CD14-positive monocyte (primary cell): ENCODE measurements around the gene RAPGEF2. TPM values are rescaled to one million over a fixed set of nuclear protein-coding genes. Genes with fewer than 3 reads are reported as not detected.

Experiments
- DNase-seq, 3 donors: peaks; one replicate each; pipeline ENCODE4 v3.0.0-alpha.2; 2011 to 2022
- H2AFZ ChIP-seq: 2 replicates; pipeline ENCODE4 v1.6.0; 2012; ENCODE audit warnings: mild to moderate bottlenecking, low read depth, low read length, inconsistent platforms; ENCODE audit not compliant: insufficient read depth, poor library complexity, severe bottlenecking
- H3K27ac ChIP-seq, 2 donors: 1 replicate in 1 of 2; 2 replicates in 1 of 2; pipeline ENCODE4 v1.5.1; 2012 to 2013; ENCODE audit warnings: low read length in 2 of 2, control low read depth in 1 of 2, inconsistent platforms in 1 of 2, low read depth in 1 of 2, mild to moderate bottlenecking in 1 of 2
- H3K27me3 ChIP-seq, 2 donors: one replicate each; pipeline versions ENCODE4 v1.6.0 to v1.6.1; 2011 to 2013; ENCODE audit warnings: low read length in 2 of 2; ENCODE audit not compliant: control insufficient read depth in 2 of 2, insufficient read depth in 2 of 2
- H3K36me3 ChIP-seq, 2 donors: replicated peaks in 1 of 2; 1 replicate in 1 of 2; 2 replicates in 1 of 2; pipeline versions ENCODE4 v1.5.1 to v1.6.1; 2012 to 2013; ENCODE audit warnings: low read length in 2 of 2, control low read depth in 1 of 2, inconsistent platforms in 1 of 2, mild to moderate bottlenecking in 1 of 2; ENCODE audit not compliant: insufficient read depth in 2 of 2, control insufficient read depth in 1 of 2
- H3K4me1 ChIP-seq, 2 donors: 1 replicate in 1 of 2; 2 replicates in 1 of 2; pipeline versions ENCODE4 v1.5.1 to v1.6.1; 2012 to 2013; ENCODE audit warnings: low read length in 2 of 2, control low read depth in 1 of 2, inconsistent platforms in 1 of 2, mild to moderate bottlenecking in 1 of 2, moderate library complexity in 1 of 2; ENCODE audit not compliant: insufficient read depth in 2 of 2, control insufficient read depth in 1 of 2
- H3K4me2 ChIP-seq: replicated peaks from 2 replicates; pipeline ENCODE3; 2012; ENCODE audit warnings: low read length, moderate library complexity, mild to moderate bottlenecking; ENCODE audit not compliant: poor library complexity, severe bottlenecking; ENCODE audit errors: extremely low read depth
- H3K4me3 ChIP-seq, 3 experiments: fragments of 200-600 bp in 1 of 3; sonication (generic) in 1 of 3; replicated peaks in 1 of 3; 1 replicate in 2 of 3; 2 replicates in 1 of 3; pipeline ENCODE4 v1.5.1; 2011 to 2013; ENCODE audit warnings: low read length in 3 of 3, mild to moderate bottlenecking in 3 of 3, control low read depth in 2 of 3, low read depth in 2 of 3, inconsistent platforms in 1 of 3, moderate library complexity in 1 of 3
- H3K79me2 ChIP-seq: 2 replicates; pipeline ENCODE4 v1.6.0; 2012; ENCODE audit warnings: mild to moderate bottlenecking, control low read depth, inconsistent platforms, low read length, moderate library complexity; ENCODE audit not compliant: insufficient read depth
- H3K9ac ChIP-seq: 2 replicates; pipeline ENCODE4 v1.6.0; 2017; ENCODE audit warnings: low read length, mild to moderate bottlenecking; ENCODE audit not compliant: insufficient read depth, poor library complexity, severe bottlenecking
- H3K9me3 ChIP-seq, 2 donors: replicated peaks in 1 of 2; 1 replicate in 1 of 2; 2 replicates in 1 of 2; pipeline versions ENCODE4 v1.5.1 to v1.6.1; 2012 to 2013; ENCODE audit warnings: low read length in 2 of 2, control low read depth in 1 of 2; ENCODE audit not compliant: control insufficient read depth in 1 of 2, insufficient read depth in 1 of 2
- H4K20me1 ChIP-seq: 2 replicates; pipeline ENCODE4 v1.6.0; 2012; ENCODE audit warnings: mild to moderate bottlenecking, low read length, control low read depth, moderate library complexity; ENCODE audit not compliant: insufficient read depth
- H3K27ac Mint-ChIP-seq, 7 donors: one replicate each; pipeline ENCODE4 v1.8.0; 2020; ENCODE audit warnings: mild to moderate bottlenecking in 7 of 7, mixed read lengths in 7 of 7, moderate library complexity in 6 of 7, inconsistent platforms in 2 of 7
- H3K27me3 Mint-ChIP-seq, 3 donors: one replicate each; pipeline ENCODE4 v1.8.0; 2021 to 2022; ENCODE audit warnings: low read depth in 3 of 3, mild to moderate bottlenecking in 3 of 3, mixed read lengths in 3 of 3, moderate library complexity in 3 of 3, inconsistent platforms in 1 of 3
- H3K36me3 Mint-ChIP-seq, 2 donors: one replicate each; pipeline ENCODE4 v1.8.0; 2020; ENCODE audit warnings: mixed read lengths in 2 of 2, inconsistent platforms in 1 of 2, mild to moderate bottlenecking in 1 of 2
- H3K4me1 Mint-ChIP-seq: one replicate; pipeline ENCODE4 v1.8.0; 2020; ENCODE audit warnings: mild to moderate bottlenecking, mixed read lengths
- H3K4me3 Mint-ChIP-seq, 2 donors: one replicate each; pipeline ENCODE4 v1.8.0; 2020; ENCODE audit warnings: mild to moderate bottlenecking in 2 of 2, mixed read lengths in 2 of 2, moderate library complexity in 1 of 2
- H3K9me3 Mint-ChIP-seq, 7 donors: one replicate each; pipeline ENCODE4 v1.8.0; 2020 to 2022; ENCODE audit warnings: mixed read lengths in 7 of 7, mild to moderate bottlenecking in 6 of 7, moderate library complexity in 6 of 7, inconsistent platforms in 2 of 7
- CTCF ChIP-seq: fragments of 200-600 bp; IDR thresholded peaks from one replicate; pipeline ENCODE4 v1.8.0; 2022; ENCODE audit warnings: antibody characterized with exemption, mild to moderate bottlenecking
- WGBS: methylation state at CpG from one replicate; pipeline ENCODE4 v1.1.5; 2013; ENCODE audit warnings: missing lambda C conversion rate; ENCODE audit not compliant: insufficient coverage; 5-methylcytosine and 5-hydroxymethylcytosine counted together
- intact Hi-C, 2 donors: fragments of 100-400 bp; cut with micrococcal nuclease; formaldehyde crosslinking; loops; one replicate each; pipeline versions ENCODE4 v1.15.0 to v1.15.1; 2023
- polyA plus RNA-seq, 3 donors: library from polyadenylated mRNA; depleted of rRNA in 1 of 3; unstranded in 2 of 3; stranded (reverse) in 1 of 3; fragments of 300-500 nt in 2 of 3; fragments of >200 nt in 1 of 3; fragmentation: Illumina TruSeq in 2 of 3; gene quantifications; 1 replicate in 2 of 3; 2 replicates in 1 of 3; pipeline ENCODE4 v1.2.3, GENCODE V29; 2012 to 2021

The RAPGEF2 gene
- polyA plus RNA-seq, 3 donors = 1.5 to 29.8 (median 2.0) TPM

GRCh38 chr4:159131564-159131963, 28.7 kb downstream of the RAPGEF2 start:
- TF ChIP-seq CTCF = no peak
- H3K79me2 ChIP-seq = peaks cover 47% of the 10 kb centered on the region

GRCh38 chr4:159134429-159134828, 31.6 kb downstream of the RAPGEF2 start:
- Mint-ChIP-seq H3K4me1 (peaks cover 19% of the 10 kb centered on the region), H3K36me3 (peaks cover 0 to 6% of the 10 kb centered on the region in 2 donors), H3K4me3 (no peak overlapping the region), H3K27me3 (peaks cover 0 to 1% (median 0%) of the 10 kb centered on the region in 3 donors), H3K27ac (peak overlapping the region in 1 of 7 donors; percentile 75), H3K9me3 (no peaks in the 10 kb centered on the region)
- Histone ChIP-seq H3K4me2 (no peak overlapping the region), H3K9me3 (no peaks in the 10 kb centered on the region), H3K27me3 (no peaks in the 10 kb centered on the region), H4K20me1 (peaks cover 92% of the 10 kb centered on the region), H3K4me1 (no peaks in the 10 kb centered on the region), H3K27ac (no peak overlapping the region), H3K4me3 (no peak overlapping the region), H3K79me2 (peaks cover 57% of the 10 kb centered on the region), H3K36me3 (no peaks in the 10 kb centered on the region), H2AFZ (no peak overlapping the region), H3K9ac (no peak overlapping the region)
- no peak for TF ChIP-seq CTCF
- intact Hi-C loops = no loop called here
- no CpG with 5 or more reads among the region's 2 CpGs for WGBS
- DNase-seq = no peak

More at GRCh38 chr4:159131564-159131963, 28.7 kb downstream of the RAPGEF2 start:
- intact Hi-C loops = no loop called here
- H3K9ac ChIP-seq = no peak overlapping the region
- no peak for DNase-seq
- no peak overlapping the region for H3K4me3 ChIP-seq
- H3K27ac ChIP-seq = no peak overlapping the region
- H3K9me3 Mint-ChIP-seq = no peaks in the 10 kb centered on the region
- 100% methylated on average over 5 of the region's 6 CpGs for WGBS
- no peak overlapping the region for H3K4me3 Mint-ChIP-seq
- no peak overlapping the region for H3K4me2 ChIP-seq
- no peak overlapping the region for H3K27ac Mint-ChIP-seq
- H3K9me3 ChIP-seq = no peaks in the 10 kb centered on the region
- peaks cover 22% of the 10 kb centered on the region for H3K4me1 Mint-ChIP-seq
- no peaks in the 10 kb centered on the region for H3K36me3 ChIP-seq
- no peak overlapping the region for H2AFZ ChIP-seq
- H3K27me3 Mint-ChIP-seq = peaks cover 0 to 1% (median 0%) of the 10 kb centered on the region in 3 donors
- H3K36me3 Mint-ChIP-seq = peaks cover 0 to 6% of the 10 kb centered on the region in 2 donors
- H3K27me3 ChIP-seq = no peaks in the 10 kb centered on the region
- H3K4me1 ChIP-seq = no peaks in the 10 kb centered on the region
- H4K20me1 ChIP-seq = peaks cover 92% of the 10 kb centered on the region
